ENCODE data around the gene FRAT2. TPM values are rescaled to one million over a fixed set of nuclear protein-coding genes. Genes with fewer than 3 reads are reported as not detected.

Gene FRAT2
- total RNA-seq, 4 donors from 2014 or later, result 16.6 to 29.4 (median 20.3) TPM

DNA sequence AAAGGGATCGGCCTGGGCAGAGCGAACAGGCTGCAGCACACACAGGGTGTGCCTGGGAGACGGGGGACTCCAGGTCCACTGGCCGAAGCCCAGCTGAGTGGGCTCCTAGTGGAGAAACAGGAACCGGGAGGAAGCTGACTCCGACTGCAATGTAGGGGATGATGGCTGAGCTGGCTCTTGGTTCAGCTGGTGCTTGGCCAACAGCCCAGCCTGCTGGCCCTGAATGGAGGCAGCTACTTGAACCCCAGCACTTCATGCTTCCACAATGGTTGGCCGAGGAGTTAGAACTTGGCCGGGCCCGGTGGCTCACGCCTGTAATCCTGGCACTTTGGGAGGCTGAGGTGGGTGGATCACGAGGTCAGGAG lies 27.0 kb upstream of the FRAT2 start:
- peaks cover 0 to 12% (median 0%) of the 10 kb centered on the region in 3 donors for H3K4me1 ChIP-seq
- TF ChIP-seq, protein P1, sequence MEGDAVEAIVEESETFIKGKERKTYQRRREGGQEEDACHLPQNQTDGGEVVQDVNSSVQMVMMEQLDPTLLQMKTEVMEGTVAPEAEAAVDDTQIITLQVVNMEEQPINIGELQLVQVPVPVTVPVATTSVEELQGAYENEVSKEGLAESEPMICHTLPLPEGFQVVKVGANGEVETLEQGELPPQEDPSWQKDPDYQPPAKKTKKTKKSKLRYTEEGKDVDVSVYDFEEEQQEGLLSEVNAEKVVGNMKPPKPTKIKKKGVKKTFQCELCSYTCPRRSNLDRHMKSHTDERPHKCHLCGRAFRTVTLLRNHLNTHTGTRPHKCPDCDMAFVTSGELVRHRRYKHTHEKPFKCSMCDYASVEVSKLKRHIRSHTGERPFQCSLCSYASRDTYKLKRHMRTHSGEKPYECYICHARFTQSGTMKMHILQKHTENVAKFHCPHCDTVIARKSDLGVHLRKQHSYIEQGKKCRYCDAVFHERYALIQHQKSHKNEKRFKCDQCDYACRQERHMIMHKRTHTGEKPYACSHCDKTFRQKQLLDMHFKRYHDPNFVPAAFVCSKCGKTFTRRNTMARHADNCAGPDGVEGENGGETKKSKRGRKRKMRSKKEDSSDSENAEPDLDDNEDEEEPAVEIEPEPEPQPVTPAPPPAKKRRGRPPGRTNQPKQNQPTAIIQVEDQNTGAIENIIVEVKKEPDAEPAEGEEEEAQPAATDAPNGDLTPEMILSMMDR (IDR thresholded peaks at IDR 0.05), result no peak
- TF ChIP-seq POLR2A (IDR thresholded peaks at IDR 0.05), result no peak
- H3K36me3 ChIP-seq, result peaks cover 20 to 98% (median 23%) of the 10 kb centered on the region in 3 donors
- H3K27ac ChIP-seq, result no peak overlapping the region
- intact Hi-C loops (cut with DNase I), result no loop called here
- no peaks in the 10 kb centered on the region for H3K9me3 ChIP-seq
- WGBS, 2 donors, result 65 to 83% methylated on average over 2 to 10 of the region's 11 CpGs
- H3K4me3 ChIP-seq, result no peak overlapping the region
- H3K27me3 ChIP-seq, result no peaks in the 10 kb centered on the region
- no peak for DNase-seq

DNA sequence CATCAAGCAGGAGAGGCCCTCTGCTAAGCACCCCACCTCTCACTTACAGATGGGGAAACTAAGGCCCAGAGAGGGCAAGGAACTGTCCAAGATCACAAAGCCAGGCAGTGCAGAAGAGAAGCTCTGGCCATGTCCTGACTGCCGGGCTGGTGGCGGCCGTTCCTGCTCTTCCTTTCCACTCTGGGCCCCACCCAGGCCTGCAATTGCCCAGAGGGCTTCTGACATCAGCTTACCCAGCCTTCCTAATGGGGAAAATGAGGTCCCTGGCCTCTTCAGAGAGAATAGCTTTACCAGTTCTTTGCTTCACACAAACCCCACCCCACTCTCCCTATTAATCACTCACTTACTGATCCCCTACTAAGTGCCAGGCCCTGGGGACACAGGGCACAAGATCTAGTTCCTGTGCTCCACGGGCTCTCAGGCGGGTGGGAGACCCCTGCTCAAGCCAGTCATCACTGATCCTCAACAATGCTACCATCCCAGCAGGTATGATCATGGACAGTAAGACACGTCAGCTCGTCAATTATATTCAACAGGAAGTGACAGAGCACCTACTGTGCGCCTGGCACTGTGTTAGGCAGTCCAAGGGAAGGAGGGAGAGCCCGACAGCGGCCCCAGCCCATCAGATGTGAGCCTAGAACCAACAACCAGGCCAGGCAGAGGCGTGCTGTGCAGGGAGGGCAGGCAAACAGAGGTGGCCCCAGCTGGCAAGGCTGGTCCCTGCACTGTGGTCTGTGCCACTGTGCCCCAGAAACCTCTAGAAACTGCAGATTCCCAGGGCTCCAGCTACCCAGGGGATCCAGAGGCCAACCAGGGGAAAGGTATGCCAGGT lies 26.4 kb upstream of the FRAT2 start:
- 85 to 88% methylated on average over 6 to 11 of the region's 11 CpGs for WGBS, 2 donors
- peaks cover 14 to 98% (median 21%) of the 10 kb centered on the region in 3 donors for H3K36me3 ChIP-seq
- TF ChIP-seq POLR2A (IDR thresholded peaks at IDR 0.05), result no peak
- TF ChIP-seq, protein P1 (IDR thresholded peaks at IDR 0.05), result no peak

DNA sequence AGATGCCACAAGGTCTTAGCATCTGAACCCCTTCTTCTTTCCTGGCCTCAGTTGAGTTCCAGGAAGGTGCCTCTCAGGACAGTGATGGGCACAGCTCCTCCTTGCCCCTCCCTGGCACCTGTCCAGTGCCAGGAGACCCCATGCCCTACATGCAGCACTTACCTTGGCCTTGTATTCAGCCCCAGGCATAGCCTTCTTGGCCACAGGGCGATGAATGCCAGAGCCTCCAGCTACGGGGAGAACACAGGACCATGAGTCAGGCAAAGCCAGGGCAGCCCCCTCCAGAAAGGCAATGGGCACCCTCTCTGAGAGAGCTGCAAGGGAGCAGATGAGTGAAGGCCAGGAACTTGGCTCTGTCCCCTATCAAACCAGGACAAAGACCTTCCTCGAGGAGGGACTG lies 24.3 kb upstream of the FRAT2 start:
- TF ChIP-seq, protein P1 (IDR thresholded peaks at IDR 0.05), result no peak
- no peak for TF ChIP-seq POLR2A (IDR thresholded peaks at IDR 0.05)
- no peak overlapping the region for H3K4me3 ChIP-seq
- peaks cover 12 to 79% (median 21%) of the 10 kb centered on the region in 3 donors for H3K36me3 ChIP-seq
- 80 to 83% methylated on average over 1 of the region's 3 CpGs for WGBS, 2 donors
- H3K4me1 ChIP-seq, result peaks cover 0 to 23% (median 7%) of the 10 kb centered on the region in 3 donors
- no peaks in the 10 kb centered on the region for H3K9me3 ChIP-seq
- H3K27me3 ChIP-seq, result no peaks in the 10 kb centered on the region
- H3K27ac ChIP-seq, result no peak overlapping the region
- DNase-seq, result no peak
- intact Hi-C loops (cut with DNase I), result no loop called here

More for the DNA sequence above, 26.4 kb upstream of the FRAT2 start:
- peaks cover 0 to 18% (median 5%) of the 10 kb centered on the region in 3 donors for H3K4me1 ChIP-seq
- H3K9me3 ChIP-seq, result no peaks in the 10 kb centered on the region
- H3K27me3 ChIP-seq, result no peaks in the 10 kb centered on the region
- H3K4me3 ChIP-seq, result no peak overlapping the region
- intact Hi-C loops (cut with DNase I), result no loop called here
- no peak overlapping the region for H3K27ac ChIP-seq
- no peak for DNase-seq

DNA sequence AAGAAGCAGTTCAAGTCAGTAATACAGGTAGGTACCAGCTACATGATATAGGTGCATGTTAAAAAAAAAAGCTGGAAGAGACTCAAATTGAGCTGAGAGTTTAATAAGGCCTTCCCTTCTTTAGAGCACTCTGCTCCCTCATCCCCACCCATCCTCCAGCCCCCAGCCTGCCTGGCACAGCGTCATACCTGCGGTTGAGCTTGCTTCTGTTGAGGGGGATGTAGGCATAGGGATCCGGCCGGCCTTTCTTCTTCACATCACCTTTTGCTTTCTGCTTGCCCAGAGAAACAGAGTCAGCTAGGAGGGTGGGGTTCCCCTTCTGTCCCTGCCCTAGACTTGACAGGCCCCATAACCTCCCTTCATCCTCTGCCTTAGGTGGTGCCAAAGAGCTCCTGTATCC lies 23.8 kb upstream of the FRAT2 start:
- H3K4me3 ChIP-seq, result no peak overlapping the region
- TF ChIP-seq, protein P1 (IDR thresholded peaks at IDR 0.05), result no peak
- TF ChIP-seq POLR2A (IDR thresholded peaks at IDR 0.05), result no peak
- intact Hi-C loops (cut with DNase I), result no loop called here
- no peak overlapping the region for H3K27ac ChIP-seq
- no peak for DNase-seq
- whole genome bisulfite sequencing, 2 donors, result 96 to 97% methylated on average over 4 of the region's 4 CpGs
- H3K4me1 ChIP-seq, result peaks cover 0 to 23% (median 7%) of the 10 kb centered on the region in 3 donors
- peaks cover 8 to 74% (median 17%) of the 10 kb centered on the region in 3 donors for H3K36me3 ChIP-seq
- H3K27me3 ChIP-seq, result no peaks in the 10 kb centered on the region
- no peaks in the 10 kb centered on the region for H3K9me3 ChIP-seq

DNA sequence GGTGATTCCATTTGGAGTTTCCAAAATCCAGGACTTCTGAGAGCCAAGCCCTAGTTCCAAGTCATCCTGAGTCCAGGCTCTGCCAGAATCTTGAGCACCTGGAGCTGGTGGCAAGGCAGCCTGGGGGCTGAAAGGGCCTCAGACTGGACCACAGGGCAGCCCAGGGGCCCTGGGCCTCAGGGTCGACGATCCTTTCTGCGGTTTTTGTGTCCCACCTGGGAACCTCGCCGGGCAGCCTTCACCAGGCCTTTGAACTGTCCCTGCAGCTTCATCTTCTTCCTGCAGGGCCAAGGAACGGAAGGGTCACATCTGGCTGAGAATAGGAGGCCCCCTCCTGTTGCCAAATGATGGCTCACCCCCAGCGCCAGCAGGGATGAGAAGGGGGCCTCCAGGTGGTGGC lies 22.4 kb upstream of the FRAT2 start:
- H3K4me1 ChIP-seq, result peaks cover 0 to 23% (median 7%) of the 10 kb centered on the region in 3 donors
- intact Hi-C loops (cut with DNase I), result no loop called here
- H3K4me3 ChIP-seq, result no peak overlapping the region
- peaks cover 5 to 73% (median 16%) of the 10 kb centered on the region in 3 donors for H3K36me3 ChIP-seq
- no peak for DNase-seq
- no peaks in the 10 kb centered on the region for H3K9me3 ChIP-seq
- WGBS, 2 donors, result 80% methylated on average over 1 of the region's 7 CpGs; no CpG with 5 or more reads in 1 of the 2 donors
- H3K27ac ChIP-seq, result no peak overlapping the region
- H3K27me3 ChIP-seq, result no peaks in the 10 kb centered on the region
- no peak for TF ChIP-seq POLR2A (IDR thresholded peaks at IDR 0.05)
